Measurements from ENCODE around the gene PKP2. TPM values are rescaled to one million over a fixed set of nuclear protein-coding genes. Genes with fewer than 3 reads are reported as not detected.

PKP2 gene
- total RNA-seq, 2 experiments from 2014 or later: not detected

DNA sequence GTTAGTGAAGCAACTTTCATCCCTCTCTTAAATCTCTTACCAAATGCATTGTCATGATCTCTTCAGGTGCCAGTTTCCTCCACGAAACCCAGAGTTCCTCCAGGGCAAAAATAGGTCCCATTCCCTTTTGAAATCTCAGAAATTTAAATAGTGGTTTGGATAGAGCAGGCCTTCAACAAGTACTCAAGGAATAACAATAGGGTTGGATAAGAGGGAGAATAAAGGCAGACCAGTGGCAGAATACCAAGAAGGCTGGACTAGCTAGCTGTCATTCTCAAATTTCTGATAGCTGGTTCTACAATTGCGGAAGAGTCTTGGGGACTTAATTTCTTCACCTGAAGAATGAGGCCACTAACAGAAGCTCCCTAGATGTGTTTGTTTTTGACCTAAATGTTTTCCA lies 62.5 kb downstream of the PKP2 start:
- Mint-ChIP-seq H3K4me3 (no peak overlapping the region), H3K9me3 (no peaks in the 10 kb centered on the region), H3K27me3 (no peaks in the 10 kb centered on the region), H3K36me3 (ENCODE audit: low read depth) (no peaks in the 10 kb centered on the region), H3K4me1 (no peaks in the 10 kb centered on the region), H3K27ac (no peak overlapping the region)
- DNase-seq: no peak
- ChIA-PET CTCF (no interaction called here), POLR2A (no interaction called here)

DNA sequence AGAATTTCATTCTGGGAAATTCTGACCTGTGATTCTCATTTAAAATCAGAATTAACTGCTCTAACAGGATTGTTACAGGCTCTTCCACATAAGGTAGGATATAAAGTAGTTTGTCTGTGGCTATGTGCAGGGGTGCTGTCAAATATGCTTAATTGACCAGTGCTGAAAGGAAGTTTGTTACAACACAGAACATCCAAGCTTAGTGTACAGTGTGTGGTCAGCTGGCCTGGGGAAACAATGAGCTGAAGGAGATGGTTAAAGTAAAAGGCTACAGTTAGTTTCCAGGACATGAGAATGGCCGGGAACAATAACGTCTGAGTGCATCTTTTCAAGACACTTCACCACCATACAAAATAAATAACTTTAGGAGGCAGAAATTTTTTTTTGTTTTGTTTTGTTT lies 68.0 kb downstream of the PKP2 start:
- no peak for DNase-seq
- Mint-ChIP-seq H3K27ac (no peak overlapping the region), H3K9me3 (no peaks in the 10 kb centered on the region), H3K36me3 (ENCODE audit: low read depth) (no peaks in the 10 kb centered on the region), H3K4me1 (no peaks in the 10 kb centered on the region), H3K27me3 (no peaks in the 10 kb centered on the region), H3K4me3 (no peak overlapping the region)
- ChIA-PET POLR2A (no interaction called here), CTCF (no interaction called here)

DNA sequence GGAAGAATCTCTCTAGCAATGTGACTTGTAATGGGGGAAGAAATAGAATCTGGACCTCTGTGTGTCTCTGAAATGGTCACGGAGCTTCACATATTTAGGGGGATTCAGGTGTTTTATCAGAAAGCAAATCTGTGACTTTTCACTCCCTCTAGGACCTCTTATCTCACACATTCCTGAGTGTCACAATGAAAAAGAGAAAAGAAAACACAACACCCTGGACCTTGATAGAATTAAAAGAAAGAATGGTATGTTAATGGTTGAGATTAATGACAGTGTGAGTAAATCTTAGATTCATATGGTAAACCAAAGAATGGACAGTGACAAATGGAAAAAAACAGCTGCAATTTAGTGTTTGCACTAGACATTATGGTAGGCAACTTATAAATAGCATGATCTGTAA lies 68.5 kb downstream of the PKP2 start:
- no peaks in the 10 kb centered on the region for H3K27me3 Mint-ChIP-seq
- no peaks in the 10 kb centered on the region for H3K36me3 Mint-ChIP-seq (ENCODE audit: low read depth)
- no peak for DNase-seq
- no peaks in the 10 kb centered on the region for H3K9me3 Mint-ChIP-seq
- ChIA-PET CTCF (no interaction called here), POLR2A (no interaction called here)
- H3K4me3 Mint-ChIP-seq: no peak overlapping the region
- no peaks in the 10 kb centered on the region for H3K4me1 Mint-ChIP-seq
- H3K27ac Mint-ChIP-seq: no peak overlapping the region

DNA sequence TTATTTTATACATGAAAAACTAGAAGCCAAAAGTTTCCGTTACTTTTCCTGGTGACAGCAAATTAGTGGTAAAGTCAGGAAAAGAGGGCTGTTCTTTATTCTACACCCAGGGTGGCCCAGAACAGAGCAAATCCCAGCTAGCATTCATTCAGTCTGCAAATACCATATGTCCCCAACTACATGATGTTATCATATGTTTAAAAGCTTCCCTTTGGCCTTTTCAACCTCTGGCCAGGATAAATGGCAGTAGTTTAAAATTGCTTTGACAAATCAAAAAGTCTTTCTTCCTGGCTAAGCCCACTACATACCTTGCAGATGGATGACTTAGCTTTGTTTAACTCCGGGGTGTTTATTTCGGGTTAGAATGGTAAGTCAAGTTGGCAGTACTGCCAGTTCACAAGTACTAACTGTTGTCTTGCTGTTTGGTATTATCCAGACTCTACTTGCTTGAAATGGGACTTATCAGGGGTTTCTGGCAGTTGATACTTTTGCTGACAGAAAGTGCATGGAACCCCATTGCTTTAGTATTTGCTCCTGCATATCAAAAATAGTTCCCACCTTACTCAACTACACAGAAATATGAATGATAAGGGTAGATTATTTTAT lies 69.7 kb downstream of the PKP2 start:
- CTCF ChIA-PET: no interaction called here
- no peaks in the 10 kb centered on the region for H3K9me3 Mint-ChIP-seq
- no peak overlapping the region for H3K4me3 Mint-ChIP-seq
- no peaks in the 10 kb centered on the region for H3K36me3 Mint-ChIP-seq (ENCODE audit: low read depth)
- H3K27me3 Mint-ChIP-seq: no peaks in the 10 kb centered on the region
- no peak for DNase-seq
- no peak overlapping the region for H3K27ac Mint-ChIP-seq
- POLR2A ChIA-PET: no interaction called here
- no peaks in the 10 kb centered on the region for H3K4me1 Mint-ChIP-seq

DNA sequence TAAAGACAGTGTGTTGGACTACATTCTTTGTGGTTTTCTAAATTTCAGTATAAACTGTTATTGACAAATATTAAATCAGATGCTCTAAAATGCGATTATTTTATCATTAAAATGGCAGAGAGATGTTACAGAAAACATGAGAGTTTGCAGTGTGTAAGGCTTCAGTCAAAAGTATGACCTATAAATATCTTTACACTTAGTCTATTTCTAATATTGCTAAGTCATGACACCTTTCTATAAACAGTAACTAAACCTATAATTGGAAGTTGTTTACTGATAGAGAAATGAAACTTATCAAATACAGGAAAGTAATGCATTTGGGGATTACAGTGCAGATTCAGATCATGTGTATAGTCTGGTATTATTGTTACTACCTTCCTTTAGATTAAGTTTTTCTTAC lies 72.0 kb downstream of the PKP2 start:
- no peak overlapping the region for H3K27ac Mint-ChIP-seq
- ChIA-PET POLR2A (no interaction called here), CTCF (no interaction called here)
- no peak for DNase-seq
- H3K4me3 Mint-ChIP-seq: no peak overlapping the region
- H3K9me3 Mint-ChIP-seq: no peaks in the 10 kb centered on the region
- no peaks in the 10 kb centered on the region for H3K4me1 Mint-ChIP-seq
- H3K36me3 Mint-ChIP-seq (ENCODE audit: low read depth): no peaks in the 10 kb centered on the region
- H3K27me3 Mint-ChIP-seq: no peaks in the 10 kb centered on the region

DNA sequence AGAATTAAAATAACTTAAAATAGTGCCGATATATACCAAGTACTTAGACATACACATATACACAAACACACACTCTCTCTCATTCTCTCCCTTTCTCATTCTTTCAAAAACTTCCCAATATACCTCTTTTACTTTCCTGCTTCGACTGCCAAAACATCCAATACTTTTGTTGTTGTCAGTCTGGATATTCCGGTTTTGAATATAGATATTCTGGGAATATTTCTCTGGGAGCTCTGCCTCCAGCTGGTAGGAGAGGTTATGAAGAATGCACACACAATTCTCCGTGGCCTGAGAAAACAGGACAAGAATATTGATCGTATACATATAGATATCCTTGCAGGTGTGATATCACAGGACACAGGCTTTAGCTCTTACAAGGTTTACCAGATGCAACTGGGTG lies 74.2 kb downstream of the PKP2 start:
- ChIA-PET POLR2A (no interaction called here), CTCF (no interaction called here)
- H3K27ac Mint-ChIP-seq: no peak overlapping the region
- no peaks in the 10 kb centered on the region for H3K27me3 Mint-ChIP-seq
- H3K4me3 Mint-ChIP-seq: no peak overlapping the region
- DNase-seq: no peak
- H3K36me3 Mint-ChIP-seq (ENCODE audit: low read depth): no peaks in the 10 kb centered on the region
- no peaks in the 10 kb centered on the region for H3K4me1 Mint-ChIP-seq
- no peaks in the 10 kb centered on the region for H3K9me3 Mint-ChIP-seq

DNA sequence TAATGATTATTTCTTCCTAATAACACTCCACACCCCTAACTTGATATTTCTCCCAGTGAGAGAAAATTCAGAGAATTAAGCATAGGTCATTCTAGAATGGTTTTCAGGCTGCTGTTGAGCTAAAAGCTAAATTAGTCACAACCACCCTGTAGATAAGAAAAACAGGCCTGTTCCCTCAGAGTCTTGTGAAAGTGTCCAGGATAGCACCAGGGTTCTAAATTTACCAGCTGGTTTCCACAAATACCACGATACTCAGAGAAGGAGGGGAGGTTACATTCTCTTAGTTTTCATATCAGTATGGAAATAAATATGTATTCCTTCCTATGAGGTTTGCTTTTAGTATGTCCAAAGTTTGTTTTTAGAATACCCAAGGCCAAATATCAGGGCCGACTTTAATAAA lies 74.9 kb downstream of the PKP2 start:
- DNase-seq: no peak
- no peaks in the 10 kb centered on the region for H3K36me3 Mint-ChIP-seq (ENCODE audit: low read depth)
- no peaks in the 10 kb centered on the region for H3K27me3 Mint-ChIP-seq
- ChIA-PET CTCF (no interaction called here), POLR2A (no interaction called here)
- H3K9me3 Mint-ChIP-seq: no peaks in the 10 kb centered on the region
- H3K4me1 Mint-ChIP-seq: no peaks in the 10 kb centered on the region
- H3K4me3 Mint-ChIP-seq: no peak overlapping the region
- H3K27ac Mint-ChIP-seq: no peak overlapping the region

DNA sequence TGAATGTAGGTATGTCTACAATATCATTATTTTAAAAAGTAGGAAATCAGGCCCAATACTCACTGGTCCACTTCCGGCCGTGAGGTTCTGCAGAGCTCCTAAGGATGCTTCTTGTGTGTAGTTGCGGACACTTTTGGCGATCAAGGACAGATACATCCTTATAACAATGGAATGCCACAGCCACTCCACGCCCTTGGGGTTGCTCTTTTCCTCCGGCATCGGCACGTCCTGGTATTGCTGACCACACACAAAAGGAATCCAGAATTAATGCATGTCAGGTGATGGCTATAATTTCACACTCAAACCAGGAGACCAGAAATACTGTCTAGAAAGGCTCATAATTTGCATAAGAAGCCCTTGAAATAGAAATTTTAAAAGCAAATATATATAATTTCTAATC lies 75.3 kb downstream of the PKP2 start:
- ChIA-PET POLR2A (no interaction called here), CTCF (no interaction called here)
- no peak for DNase-seq
- Mint-ChIP-seq H3K9me3 (no peaks in the 10 kb centered on the region), H3K4me1 (no peaks in the 10 kb centered on the region), H3K27ac (no peak overlapping the region), H3K27me3 (no peaks in the 10 kb centered on the region), H3K4me3 (no peak overlapping the region), H3K36me3 (ENCODE audit: low read depth) (no peaks in the 10 kb centered on the region)

DNA sequence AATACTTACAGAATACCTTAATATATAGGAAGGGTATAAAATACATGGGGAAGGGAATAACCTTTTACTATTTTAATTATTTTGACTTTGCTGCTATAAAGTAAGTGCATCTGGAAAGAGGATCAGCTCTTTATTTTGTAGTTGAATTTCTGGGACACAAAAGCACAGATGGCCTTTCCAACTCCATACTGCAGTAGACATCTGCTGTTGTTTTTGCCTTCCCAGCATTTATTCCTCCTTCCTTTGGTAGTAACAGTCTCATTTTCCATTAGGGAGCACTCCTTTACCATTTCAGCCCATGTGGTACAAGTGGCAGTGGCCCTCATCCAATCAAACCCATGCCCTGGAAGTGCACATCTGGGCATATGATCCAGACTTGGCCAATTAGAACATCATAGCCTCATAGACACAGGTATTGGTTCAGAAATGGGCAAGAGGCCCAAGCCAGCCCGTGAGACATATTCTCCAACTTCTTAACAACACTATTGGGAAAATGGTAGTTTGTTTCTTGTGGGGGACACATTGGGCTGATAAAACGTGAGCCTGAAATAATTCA lies 76.1 kb downstream of the PKP2 start:
- Mint-ChIP-seq H3K4me3 (no peak overlapping the region), H3K36me3 (ENCODE audit: low read depth) (no peaks in the 10 kb centered on the region), H3K27ac (no peak overlapping the region), H3K9me3 (no peaks in the 10 kb centered on the region), H3K27me3 (no peaks in the 10 kb centered on the region), H3K4me1 (no peaks in the 10 kb centered on the region)
- POLR2A ChIA-PET: no interaction called here
- CTCF ChIA-PET: no interaction called here
- no peak for DNase-seq

DNA sequence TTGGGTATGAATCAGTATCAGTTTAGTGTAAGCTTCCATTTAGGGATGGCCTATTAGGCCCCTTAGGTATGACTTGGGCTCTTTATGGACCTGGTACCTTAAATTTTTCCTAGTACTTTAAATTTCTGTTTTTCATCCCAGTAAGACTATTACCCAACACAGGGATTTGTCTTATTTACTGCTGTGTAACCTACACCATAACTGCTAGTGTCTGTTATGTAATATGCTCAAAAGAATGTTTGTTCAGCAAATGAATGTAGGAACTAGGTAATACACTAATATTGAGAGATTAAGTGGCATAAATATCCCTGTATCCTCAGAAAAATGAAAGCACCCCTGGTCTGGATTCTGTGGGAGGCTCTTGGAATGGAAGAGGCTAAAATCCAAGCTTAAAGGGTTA lies 77.2 kb downstream of the PKP2 start:
- Mint-ChIP-seq H3K4me3 (no peak overlapping the region), H3K36me3 (ENCODE audit: low read depth) (no peaks in the 10 kb centered on the region), H3K27ac (no peak overlapping the region), H3K4me1 (no peaks in the 10 kb centered on the region), H3K27me3 (no peaks in the 10 kb centered on the region), H3K9me3 (no peaks in the 10 kb centered on the region)
- no peak for DNase-seq
- CTCF ChIA-PET: no interaction called here
- POLR2A ChIA-PET: no interaction called here

DNA sequence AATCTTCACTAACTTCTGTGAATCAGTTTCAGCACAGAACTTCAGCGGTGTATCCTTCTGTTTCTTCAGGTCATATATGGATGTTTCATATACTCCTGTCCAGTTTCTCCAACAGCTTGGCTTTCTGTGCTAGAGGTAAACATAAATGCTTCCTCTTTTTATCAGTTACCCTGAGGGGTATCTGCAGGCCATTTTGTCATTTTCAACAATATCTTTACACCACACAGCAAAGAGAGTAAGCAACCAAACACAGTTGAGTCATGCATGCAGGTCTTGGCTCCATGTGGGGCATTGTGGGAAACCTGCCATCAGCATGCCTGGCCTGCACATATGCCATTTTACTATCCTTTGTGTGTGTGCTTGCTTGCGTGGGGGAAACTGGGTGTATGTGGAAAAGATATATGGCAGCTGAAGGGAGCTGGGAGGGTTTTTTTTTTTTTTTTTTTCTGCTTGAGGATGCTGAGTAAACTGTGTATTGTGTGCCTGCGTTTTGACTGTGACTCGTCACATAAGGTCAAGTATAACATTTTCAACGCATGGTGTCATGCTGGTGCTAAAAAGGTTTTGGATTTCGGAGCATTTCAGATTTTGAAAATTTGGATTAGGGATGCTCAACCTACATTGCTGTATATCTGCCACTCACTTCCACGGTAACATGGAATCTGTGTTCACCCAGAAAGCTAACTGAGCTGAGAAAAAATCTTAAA lies 84.7 kb downstream of the PKP2 start:
- peaks cover 1% of the 10 kb centered on the region for H3K27me3 Mint-ChIP-seq
- ChIA-PET CTCF (no interaction called here), POLR2A (no interaction called here)
- no peak overlapping the region for H3K27ac Mint-ChIP-seq
- H3K9me3 Mint-ChIP-seq: no peaks in the 10 kb centered on the region
- no peaks in the 10 kb centered on the region for H3K36me3 Mint-ChIP-seq (ENCODE audit: low read depth)
- H3K4me1 Mint-ChIP-seq: no peaks in the 10 kb centered on the region
- H3K4me3 Mint-ChIP-seq: no peak overlapping the region
- no peak for DNase-seq

DNA sequence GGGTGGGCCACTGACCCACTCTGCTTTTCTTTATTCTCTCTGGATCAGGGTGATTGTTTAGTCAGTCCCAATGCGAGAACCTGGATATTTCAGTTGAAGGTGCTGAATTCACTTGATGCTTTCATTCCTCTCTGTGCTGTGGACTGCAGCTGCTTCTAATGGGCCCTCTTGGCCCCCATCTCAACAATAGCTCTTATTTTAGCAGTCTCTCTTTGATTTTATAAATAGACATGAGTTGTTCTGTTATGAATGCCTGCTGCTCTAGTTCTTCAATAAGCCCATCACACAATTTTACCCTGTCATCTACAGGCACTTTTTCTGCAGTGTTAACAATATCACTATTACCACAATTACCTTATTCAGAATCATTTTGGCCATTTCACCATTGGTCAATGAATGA lies 86.7 kb downstream of the PKP2 start:
- Mint-ChIP-seq H3K4me1 (no peaks in the 10 kb centered on the region), H3K36me3 (ENCODE audit: low read depth) (no peaks in the 10 kb centered on the region), H3K27me3 (peaks cover 4% of the 10 kb centered on the region), H3K4me3 (no peak overlapping the region), H3K27ac (no peak overlapping the region), H3K9me3 (no peaks in the 10 kb centered on the region)
- CTCF ChIA-PET: no interaction called here
- POLR2A ChIA-PET: no interaction called here
- no peak for DNase-seq

DNA sequence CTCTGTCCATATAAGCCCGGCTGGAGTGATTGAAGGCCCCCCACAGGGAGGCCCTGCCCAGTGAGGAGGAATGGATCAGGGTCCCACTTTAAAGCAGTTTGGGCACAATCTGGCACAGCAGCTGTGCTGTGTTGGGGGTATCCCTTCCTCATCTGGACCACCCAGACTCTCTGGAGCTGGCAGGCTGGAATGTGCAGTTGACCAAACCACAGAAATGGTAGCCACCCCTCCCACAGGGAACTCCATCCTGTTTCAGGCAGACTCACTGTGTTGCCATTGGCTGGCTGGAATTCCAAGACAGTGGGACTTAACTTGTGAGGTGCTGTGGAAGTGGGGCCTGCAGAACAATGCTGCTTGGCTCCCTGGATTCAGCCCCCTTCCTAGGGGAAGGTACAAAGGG lies 87.4 kb downstream of the PKP2 start:
- H3K27me3 Mint-ChIP-seq: peaks cover 4% of the 10 kb centered on the region
- H3K4me3 Mint-ChIP-seq: no peak overlapping the region
- DNase-seq: no peak
- H3K4me1 Mint-ChIP-seq: no peaks in the 10 kb centered on the region
- ChIA-PET CTCF (no interaction called here), POLR2A (no interaction called here)
- no peak overlapping the region for H3K27ac Mint-ChIP-seq
- H3K36me3 Mint-ChIP-seq (ENCODE audit: low read depth): no peaks in the 10 kb centered on the region
- H3K9me3 Mint-ChIP-seq: no peaks in the 10 kb centered on the region

DNA sequence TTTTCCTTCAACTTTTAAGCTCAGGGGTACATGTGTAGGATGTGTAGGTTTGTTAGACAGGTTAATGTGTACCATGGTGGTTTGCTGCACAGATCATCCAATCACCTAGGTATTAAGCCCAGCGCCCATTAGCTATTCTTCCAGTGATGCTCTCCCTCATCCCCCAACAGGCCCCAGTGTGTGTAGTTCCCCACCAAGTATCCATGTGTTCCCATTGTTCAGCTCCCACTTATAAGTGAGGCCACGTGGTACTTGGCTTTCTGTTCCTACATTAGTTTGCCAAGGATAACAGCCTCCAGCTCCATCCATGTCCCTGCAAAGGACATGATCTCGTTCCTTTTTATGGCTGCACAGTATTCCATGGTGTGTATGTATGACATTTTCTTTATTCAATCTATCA lies 92.3 kb downstream of the PKP2 start:
- Mint-ChIP-seq H3K4me1 (no peaks in the 10 kb centered on the region), H3K9me3 (no peaks in the 10 kb centered on the region), H3K36me3 (ENCODE audit: low read depth) (no peaks in the 10 kb centered on the region), H3K4me3 (no peak overlapping the region), H3K27ac (no peak overlapping the region), H3K27me3 (peaks cover 4% of the 10 kb centered on the region)
- CTCF ChIA-PET: no interaction called here
- no peak for DNase-seq
- POLR2A ChIA-PET: no interaction called here
